K562 (cell line): ENCODE results near the gene FRMD1. TPM values are rescaled to one million over a fixed set of nuclear protein-coding genes. Genes with fewer than 3 reads are reported as not detected.

Experiments used
- ATAC-seq: fragments of 200-7000 bp; cut with Tn5 transposase; 3 replicates; pipeline ENCODE4 v1.9.1; 2020; ENCODE audit warnings: moderate library complexity
- BruUV-seq: library from RNA; stranded (reverse); fragments of 400-500 nt; replicated peaks from 2 replicates; lab custom pipeline; 2021; lab: Mats Ljungman, UMichigan
- CTCF ChIA-PET: fragments of 300-600 bp; formaldehyde crosslinking; extraction: SDS; loops from one replicate; lab custom pipeline; 2021; ENCODE audit warnings: low intra/inter-chr PET ratio; lab: Yijun Ruan, JAX
- POLR2A ChIA-PET: fragments of 300-600, 350-650 bp; sonication (Branson Sonifier 250); formaldehyde crosslinking; extraction: SDS; loops from one replicate; lab custom pipeline; 2021; ENCODE audit warnings: antibody characterized with exemption, inconsistent platforms; lab: Yijun Ruan, JAX
- DNase-seq, 4 experiments: peaks; one replicate each; pipeline versions ENCODE4 v3.0.0 to v3.0.0-alpha.2; 2011 to 2018; ENCODE audit warnings: low spot score in 3 of 4, mixed read lengths in 3 of 4; ENCODE audit errors: extremely low read depth in 1 of 4
- FAIRE-seq: peaks from 2 replicates; lab custom pipeline; 2011; peaks lifted over from hg19 to GRCh38; lab: Jason Lieb, UNC
- H2AFZ ChIP-seq: 2 replicates; pipeline ENCODE4 v1.6.0; 2011; ENCODE audit warnings: low read depth, low read length, control low read depth, inconsistent platforms
- H3K27ac ChIP-seq: fragments of 200-600 bp; 3 replicates; pipeline ENCODE4 v1.8.0; 2011; ENCODE audit warnings: low read depth, mild to moderate bottlenecking, control low read depth, inconsistent platforms, low read length, moderate library complexity, mixed read lengths; ENCODE audit errors: extremely low read depth
- H3K27me3 ChIP-seq, 2 experiments: fragments of 300-600 bp in 1 of 2; 2 replicates in 1 of 2; 3 replicates in 1 of 2; pipeline versions ENCODE4 v1.6.0 to v1.8.0; 2011; ENCODE audit warnings: inconsistent platforms in 2 of 2, low read length in 2 of 2, mild to moderate bottlenecking in 1 of 2, mixed read lengths in 1 of 2, moderate library complexity in 1 of 2; ENCODE audit not compliant: control insufficient read depth in 2 of 2, insufficient read depth in 2 of 2
- H3K36me3 ChIP-seq: fragments of 300-600 bp; 3 replicates; pipeline ENCODE4 v1.8.0; 2011; ENCODE audit warnings: mild to moderate bottlenecking, low read length, inconsistent platforms; ENCODE audit not compliant: control insufficient read depth, insufficient read depth
- H3K4me1 ChIP-seq, 2 experiments: fragments of 200-600 bp in 1 of 2; replicated peaks in 1 of 2; 2 replicates in 1 of 2; 3 replicates in 1 of 2; pipeline versions ENCODE4 v1.5.1 to v1.8.0; 2011; ENCODE audit warnings: inconsistent platforms in 2 of 2, low read length in 2 of 2, mild to moderate bottlenecking in 1 of 2, mixed read lengths in 1 of 2, moderate library complexity in 1 of 2; ENCODE audit not compliant: control insufficient read depth in 2 of 2, insufficient read depth in 2 of 2
- H3K4me2 ChIP-seq: 2 replicates; pipeline ENCODE4 v1.6.1; 2011; ENCODE audit warnings: low read length, control low read depth, inconsistent platforms, mixed read lengths; ENCODE audit not compliant: insufficient read depth
- H3K4me3 ChIP-seq: fragments of 200-600 bp; sonication (generic), shearing (Covaris generic); 2 replicates; pipeline ENCODE4 v1.5.1; 2016; ENCODE audit warnings: control low read depth, inconsistent platforms
- H3K79me2 ChIP-seq: fragments of 200-600 bp; 3 replicates; pipeline ENCODE4 v1.8.0; 2011; ENCODE audit warnings: low read length, inconsistent platforms; ENCODE audit not compliant: control insufficient read depth, insufficient read depth
- H3K9ac ChIP-seq, 2 experiments: 2 replicates each; pipeline versions ENCODE4 v1.6.0 to v1.6.1; 2011; ENCODE audit warnings: low read depth in 2 of 2, low read length in 2 of 2, control low read depth in 1 of 2, inconsistent platforms in 1 of 2, mild to moderate bottlenecking in 1 of 2, mixed read lengths in 1 of 2; ENCODE audit not compliant: insufficient read depth in 1 of 2
- H3K9me1 ChIP-seq: one replicate; pipeline ENCODE4 v1.6.0; 2011; ENCODE audit warnings: inconsistent platforms, mild to moderate bottlenecking, low read length, moderate library complexity; ENCODE audit not compliant: control insufficient read depth, insufficient read depth
- H3K9me3 ChIP-seq: replicated peaks from 2 replicates; pipeline ENCODE4 v1.5.1; 2011; ENCODE audit warnings: low read depth, low read length, inconsistent platforms; ENCODE audit not compliant: control insufficient read depth, insufficient read depth
- H4K20me1 ChIP-seq: replicated peaks from 2 replicates; pipeline ENCODE4 v1.6.1; 2011; ENCODE audit warnings: low read length, inconsistent platforms, mixed read lengths; ENCODE audit not compliant: control insufficient read depth, insufficient read depth
- BRD9 ChIP-seq: fragments of 450-650 bp; IDR thresholded peaks from 2 replicates; pipeline ENCODE4 v1.6.1; 2018; ENCODE audit warnings: low read depth; ENCODE audit not compliant: partially characterized antibody
- CBX2 ChIP-seq: fragments of 200-600 bp; sonication (generic); IDR thresholded peaks from one replicate; pipeline ENCODE4 v1.6.1; 2012; ENCODE audit warnings: mild to moderate bottlenecking, low read length, inconsistent platforms; ENCODE audit not compliant: insufficient read depth, poor library complexity, severe bottlenecking
- GTF2A2 ChIP-seq: IDR thresholded peaks from 2 replicates; pipeline ENCODE4 v1.6.1; 2016; ENCODE audit warnings: mild to moderate bottlenecking, missing genetic modification characterization, missing compliant biosample characterization
- GTF3C2 ChIP-seq: IDR thresholded peaks from 3 replicates; pipeline ENCODE4 v1.6.1; 2011; ENCODE audit warnings: borderline replicate concordance, mild to moderate bottlenecking, moderate library complexity; ENCODE audit not compliant: insufficient read length; ENCODE audit errors: extremely low read depth
- HMBOX1 ChIP-seq: sonication (generic); IDR thresholded peaks from 2 replicates; pipeline ENCODE4 v1.6.1; 2016
- HNRNPH1 ChIP-seq: fragments of 200-400 bp; formaldehyde crosslinking; optimal IDR thresholded peaks from 2 replicates; pipeline ENCODE3; 2017; ENCODE audit warnings: low read depth, mild to moderate bottlenecking, low read length, moderate library complexity
- MYBL2 ChIP-seq, 2 experiments: fragments of 450-650 bp in 1 of 2; sonication (generic) in 1 of 2; formaldehyde crosslinking in 1 of 2; IDR thresholded peaks; 2 replicates each; pipeline versions ENCODE4 v1.6.1 to v1.8.1; 2017 to 2022; ENCODE audit warnings: borderline replicate concordance in 1 of 2, inconsistent platforms in 1 of 2, low read depth in 1 of 2, mild to moderate bottlenecking in 1 of 2, missing genetic modification reagents in 1 of 2, moderate library complexity in 1 of 2
- NCOA2 ChIP-seq, 2 experiments: fragments of 450-650 bp; IDR thresholded peaks; 2 replicates each; pipeline ENCODE4 v1.6.1; 2018; ENCODE audit warnings: mild to moderate bottlenecking in 2 of 2, moderate library complexity in 1 of 2; ENCODE audit not compliant: partially characterized antibody in 2 of 2
- NR2F6 ChIP-seq: fragments of 450-650 bp; formaldehyde crosslinking; IDR thresholded peaks from 2 replicates; pipeline ENCODE4 v1.4.0; 2020; ENCODE audit warnings: mild to moderate bottlenecking
- ZNF146 ChIP-seq: IDR thresholded peaks from one replicate; pipeline ENCODE4 v1.6.1; 2018; ENCODE audit warnings: missing compliant biosample characterization; ENCODE audit not compliant: unreplicated experiment
- WGBS: fragments of 100-300 bp; shearing (Covaris generic); methylation state at CpG from one replicate; pipeline ENCODE4 v1.1.6; 2016; ENCODE audit warnings: low coverage, mixed read lengths; ENCODE audit not compliant: insufficient coverage; ENCODE audit errors: missing lambda C conversion rate; 5-methylcytosine and 5-hydroxymethylcytosine counted together
- in situ Hi-C: fragments of 300-500 bp; cut with MboI; formaldehyde crosslinking; loops from 4 replicates; pipeline ENCODE4 v1.15.0; 2018; ENCODE audit warnings: inconsistent platforms, mixed read lengths
- intact Hi-C: fragments of 100-400 bp; cut with micrococcal nuclease; formaldehyde crosslinking; loops from 2 replicates; pipeline ENCODE4 v1.14.2; 2022
- polyA plus RNA-seq, 8 experiments: library from polyadenylated mRNA; depleted of rRNA in 4 of 8; stranded (reverse) in 5 of 8; unstranded in 3 of 8; fragments of >200 nt; fragmentation: Nextera tagmentation in 2 of 8; fragmentation: Illumina TruSeq in 1 of 8; extraction: Ambion mirVana in 2 of 8; extraction: Trizol in 1 of 8; gene quantifications; 2 replicates each; pipeline versions ENCODE4 v1.2.1 to v1.2.3, GENCODE V29; 2011 to 2014; ENCODE audit warnings: inconsistent platforms in 1 of 8, missing spikeins in 1 of 8
- total RNA-seq, 7 experiments: library from RNA; depleted of rRNA in 6 of 7; stranded (reverse); fragments of >200 nt in 6 of 7; fragmentation: Illumina TruSeq in 2 of 7; extraction: Trizol in 2 of 7; gene quantifications; 2 replicates each; pipeline versions ENCODE4 v1.2.1 to v1.2.3, GENCODE V29; 2011 to 2021; ENCODE audit warnings: low replicate concordance in 1 of 7

FRMD1 gene
- total and polyA plus RNA-seq, 9 of the 15 experiments (the other 6 are each of a cell fraction or from before 2014, with no cell fraction given) = 0.01 to 0.04 (median 0.01) TPM; not detected in 6

DNA sequence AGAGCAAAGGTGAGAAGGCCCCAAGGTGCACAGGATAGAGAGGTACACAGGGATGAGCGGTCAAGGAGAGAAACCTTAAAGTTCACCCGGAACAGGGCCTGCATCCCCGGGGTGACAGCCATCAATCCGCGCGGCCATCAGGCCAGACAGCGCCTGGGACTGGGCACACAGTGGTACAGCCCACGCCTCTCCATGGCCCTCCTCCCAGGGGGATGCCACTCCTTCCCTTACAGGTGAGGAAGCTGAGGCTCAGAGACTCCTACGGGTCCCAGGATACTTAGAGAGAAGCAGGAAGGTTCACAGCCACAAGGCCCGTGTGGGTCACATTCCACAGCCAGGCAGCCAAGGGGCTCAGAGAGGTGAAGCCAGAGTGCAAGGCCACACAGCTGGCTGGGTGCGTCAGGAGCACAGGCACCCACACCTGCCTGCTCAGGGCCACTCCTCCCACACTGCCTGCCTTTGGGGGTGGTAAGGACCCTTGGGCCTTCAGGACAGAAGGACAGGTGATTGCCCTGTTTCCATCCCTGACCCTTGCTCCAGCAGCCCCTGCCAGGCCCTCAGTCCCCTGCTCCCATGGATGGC is 14.7 kb downstream of the FRMD1 start:
- Histone ChIP-seq H3K4me2 (no peak overlapping the region), H2AFZ (no peak overlapping the region), H3K4me1 (peaks cover 0 to 22% of the 10 kb centered on the region in 2 experiments; a peak in 1 of 5 replicates), H4K20me1 (peaks cover 5% of the 10 kb centered on the region; the same call in 1 of the 2 replicates), H3K9me1 (no peaks in the 10 kb centered on the region), H3K36me3 (no peaks in the 10 kb centered on the region), H3K9ac (no peak overlapping the region), H3K27me3 (peaks cover 29 to 75% of the 10 kb centered on the region in 2 experiments), H3K27ac (no peak overlapping the region), H3K9me3 (no peaks in the 10 kb centered on the region), H3K4me3 (no peak overlapping the region), H3K79me2 (no peaks in the 10 kb centered on the region)
- no peak for FAIRE-seq
- ChIA-PET POLR2A (no interaction called here), CTCF (no interaction called here)
- intact Hi-C loops (no loop called here), in situ Hi-C loops (no loop called here)
- no peak for TF ChIP-seq NCOA2 (IDR thresholded peaks at IDR 0.05; ENCODE audit: partially characterized antibody in 2 of 2)
- no peak for TF ChIP-seq MYBL2 (IDR thresholded peaks at IDR 0.05; ENCODE audit: low read depth)
- no peak for TF ChIP-seq MYBL2 (CRISPR knock-in tag; IDR thresholded peaks at IDR 0.05; ENCODE audit: borderline replicate concordance)
- no peak for TF ChIP-seq CBX2
- no peak for TF ChIP-seq HNRNPH1
- no TSS peak for BruUV-seq
- WGBS = under 1% methylated on average over 11 of the region's 11 CpGs
- DNase-seq = no peak
- ATAC-seq = no peak

DNA sequence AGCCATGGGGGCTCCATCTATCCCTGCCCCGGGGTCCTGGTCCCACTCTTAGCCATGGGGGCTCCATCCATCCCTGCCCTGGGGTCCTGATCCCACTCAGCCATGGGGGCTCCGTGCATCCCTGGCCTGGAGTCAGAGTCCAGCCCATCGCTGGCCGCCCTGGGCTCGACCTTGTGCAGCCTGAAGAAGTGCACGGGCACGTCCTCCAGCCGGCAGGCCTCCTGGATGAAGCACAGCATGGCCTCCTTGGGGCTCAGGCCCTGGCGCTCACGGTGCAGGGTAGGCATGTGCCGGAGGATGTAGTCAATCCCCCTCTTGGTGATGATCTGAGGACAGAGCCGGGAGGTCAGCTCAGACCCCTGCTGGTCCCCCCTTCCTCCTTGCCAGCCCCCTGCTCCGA is 15.6 kb downstream of the FRMD1 start:
- WGBS = 0% methylated on average over 12 of the region's 13 CpGs
- intact Hi-C loops = no loop called here
- POLR2A ChIA-PET = no interaction called here
- peaks cover 25 to 77% of the 10 kb centered on the region in 2 experiments for H3K27me3 ChIP-seq
- ATAC-seq (no peak), DNase-seq (no peak)
- no peak overlapping the region for H2AFZ ChIP-seq
- no peak overlapping the region for H3K4me3 ChIP-seq
- H3K9ac ChIP-seq = no peak overlapping the region
- H3K4me2 ChIP-seq = no peak overlapping the region
- no peak for TF ChIP-seq GTF3C2
- no peak for TF ChIP-seq NR2F6 (CRISPR knock-in tag)
- TF ChIP-seq GTF2A2 (tag) = no peak
- TF ChIP-seq HMBOX1 = no peak
- no peak for TF ChIP-seq BRD9
- TF ChIP-seq ZNF146 (CRISPR knock-in tag) = no peak
- TF ChIP-seq, all 486 proteins: peak for 0
- Histone ChIP-seq H4K20me1 (peaks cover 7% of the 10 kb centered on the region; the same call in 1 of the 2 replicates), H3K4me1 (peaks cover 0 to 30% of the 10 kb centered on the region in 2 experiments; a peak in 1 of 5 replicates), H3K36me3 (no peaks in the 10 kb centered on the region), H3K79me2 (no peaks in the 10 kb centered on the region), H3K27ac (no peak overlapping the region), H3K9me1 (no peaks in the 10 kb centered on the region), H3K9me3 (no peaks in the 10 kb centered on the region)
- no TSS peak for BruUV-seq
- in situ Hi-C loops = no loop called here
- CTCF ChIA-PET = no interaction called here
- FAIRE-seq = no peak
